Activated CD8-positive, alpha-beta T cell treated with anti-CD3 and anti-CD28 coated beads for 36 hours (primary cell): ENCODE results near the gene RHOV. TPM values are rescaled to one million over a fixed set of nuclear protein-coding genes. Genes with fewer than 3 reads are reported as not detected.

Source experiments
- ATAC-seq: fragments of 200-7000 bp; cut with Tn5 transposase; one replicate; pipeline ENCODE4 v1.10.0; 2021; ENCODE audit warnings: mild to moderate bottlenecking, moderate library complexity
- CTCF ChIA-PET: fragments of 350-600 bp; sonication (Branson Sonifier 250); formaldehyde crosslinking; loops from one replicate; lab custom pipeline; 2021; ENCODE audit warnings: antibody characterized with exemption; lab: Charles Lee
- POLR2A ChIA-PET: fragments of 350-600 bp; sonication (Branson Sonifier 250); formaldehyde crosslinking; loops from one replicate; lab custom pipeline; 2021; ENCODE audit warnings: antibody characterized with exemption; lab: Charles Lee
- DNase-seq: peaks from one replicate; pipeline ENCODE4 v3.0.0-alpha.2; 2020
- H3K27ac Mint-ChIP-seq: one replicate; pipeline ENCODE4 v1.8.0; 2021; ENCODE audit warnings: mild to moderate bottlenecking, mixed read lengths
- H3K27me3 Mint-ChIP-seq: one replicate; pipeline ENCODE4 v1.8.0; 2021; ENCODE audit warnings: mixed read lengths
- H3K36me3 Mint-ChIP-seq: one replicate; pipeline ENCODE4 v1.8.0; 2021; ENCODE audit warnings: low read depth, mixed read lengths
- H3K4me1 Mint-ChIP-seq: one replicate; pipeline ENCODE4 v1.8.0; 2021; ENCODE audit warnings: low read depth, mixed read lengths
- H3K4me3 Mint-ChIP-seq: one replicate; pipeline ENCODE4 v1.8.0; 2021; ENCODE audit warnings: mild to moderate bottlenecking, moderate library complexity, mixed read lengths
- H3K9me3 Mint-ChIP-seq: one replicate; pipeline ENCODE4 v1.8.0; 2021; ENCODE audit warnings: mixed read lengths
- intact Hi-C: fragments of 100-400 bp; cut with micrococcal nuclease; formaldehyde crosslinking; loops from one replicate; pipeline ENCODE4 v1.10.0; 2022
- total RNA-seq, 2 experiments: library from RNA; stranded (reverse); gene quantifications; one replicate each; pipeline ENCODE4 v1.2.3, GENCODE V29; 2021
- TF ChIP-seq, protein P1 (sequence below): fragments of 200-600 bp; IDR thresholded peaks from one replicate; pipeline ENCODE4 v1.8.0; 2022; ENCODE audit warnings: antibody characterized with exemption, mild to moderate bottlenecking

RHOV gene
- total RNA-seq, 2 experiments from 2014 or later, result 0.40 to 0.41 TPM

DNA sequence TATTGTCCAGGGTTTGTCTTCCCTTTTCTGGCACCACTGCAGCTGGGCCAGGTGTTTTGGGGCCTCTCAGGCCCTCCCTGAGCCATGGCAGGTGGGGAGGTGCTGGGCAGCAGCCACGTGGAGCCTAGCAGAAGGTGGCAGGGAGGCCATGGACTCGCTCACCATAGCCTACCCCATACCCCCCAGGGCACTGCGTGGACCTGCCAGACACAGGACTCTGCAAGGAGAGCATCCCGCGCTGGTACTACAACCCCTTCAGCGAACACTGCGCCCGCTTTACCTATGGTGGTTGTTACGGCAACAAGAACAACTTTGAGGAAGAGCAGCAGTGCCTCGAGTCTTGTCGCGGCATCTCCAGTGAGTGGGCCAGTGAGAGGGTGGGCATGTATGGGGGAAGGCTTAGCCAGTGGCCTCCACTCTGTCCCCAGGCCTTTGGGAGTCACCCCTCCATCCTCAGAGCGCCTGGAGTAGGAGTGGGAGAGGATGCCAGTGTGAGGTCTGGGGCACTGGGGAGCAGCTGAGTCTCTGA lies 18.3 kb downstream of the RHOV start:
- DNase-seq (no peak), ATAC-seq (no peak)
- Mint-ChIP-seq H3K4me1 (peaks cover 5% of the 10 kb centered on the region), H3K27me3 (no peaks in the 10 kb centered on the region), H3K27ac (no peak overlapping the region), H3K36me3 (no peaks in the 10 kb centered on the region), H3K9me3 (no peaks in the 10 kb centered on the region), H3K4me3 (no peak overlapping the region)
- CTCF ChIA-PET, result interaction anchor here (4.7 kb wide), 1 partner anchor 10 kb away, joined by 65 read pairs; the partner anchor contains the start of gene SPINT1
- POLR2A ChIA-PET, result interaction anchor here (0.6 to 2.3 kb wide), 3 partner anchors 11 to 38 kb away, joined by 4 to 8 read pairs (median 4); partner anchors contain the start of genes SPINT1 and VPS18
- TF ChIP-seq, protein P1, sequence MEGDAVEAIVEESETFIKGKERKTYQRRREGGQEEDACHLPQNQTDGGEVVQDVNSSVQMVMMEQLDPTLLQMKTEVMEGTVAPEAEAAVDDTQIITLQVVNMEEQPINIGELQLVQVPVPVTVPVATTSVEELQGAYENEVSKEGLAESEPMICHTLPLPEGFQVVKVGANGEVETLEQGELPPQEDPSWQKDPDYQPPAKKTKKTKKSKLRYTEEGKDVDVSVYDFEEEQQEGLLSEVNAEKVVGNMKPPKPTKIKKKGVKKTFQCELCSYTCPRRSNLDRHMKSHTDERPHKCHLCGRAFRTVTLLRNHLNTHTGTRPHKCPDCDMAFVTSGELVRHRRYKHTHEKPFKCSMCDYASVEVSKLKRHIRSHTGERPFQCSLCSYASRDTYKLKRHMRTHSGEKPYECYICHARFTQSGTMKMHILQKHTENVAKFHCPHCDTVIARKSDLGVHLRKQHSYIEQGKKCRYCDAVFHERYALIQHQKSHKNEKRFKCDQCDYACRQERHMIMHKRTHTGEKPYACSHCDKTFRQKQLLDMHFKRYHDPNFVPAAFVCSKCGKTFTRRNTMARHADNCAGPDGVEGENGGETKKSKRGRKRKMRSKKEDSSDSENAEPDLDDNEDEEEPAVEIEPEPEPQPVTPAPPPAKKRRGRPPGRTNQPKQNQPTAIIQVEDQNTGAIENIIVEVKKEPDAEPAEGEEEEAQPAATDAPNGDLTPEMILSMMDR, result no peak
- intact Hi-C loops, result no loop called here

- H3K36me3 Mint-ChIP-seq, result no peaks in the 10 kb centered on the region
- POLR2A ChIA-PET, result interaction anchor here (2.3 kb wide), 1 partner anchor 10 kb away, joined by 8 read pairs; the partner anchor contains the start of gene SPINT1
- no peak overlapping the region for H3K4me3 Mint-ChIP-seq
- peaks cover 5% of the 10 kb centered on the region for H3K4me1 Mint-ChIP-seq
- DNase-seq, result no peak
- TF ChIP-seq, protein P1, result no peak
- no peaks in the 10 kb centered on the region for H3K27me3 Mint-ChIP-seq
- H3K9me3 Mint-ChIP-seq, result no peaks in the 10 kb centered on the region
- CTCF ChIA-PET, result no interaction called here
- H3K27ac Mint-ChIP-seq, result no peak overlapping the region
- intact Hi-C loops, result no loop called here
- ATAC-seq, result no peak
These were observed 19.9 kb downstream of the RHOV start for GRCh38 chr15:40854161-40854560.

- DNase-seq (no peak), ATAC-seq (no peak)
- intact Hi-C loops, result no loop called here
- H3K36me3 Mint-ChIP-seq, result no peaks in the 10 kb centered on the region
- H3K4me1 Mint-ChIP-seq, result peaks cover 5% of the 10 kb centered on the region
- ChIA-PET CTCF (no interaction called here), POLR2A (interaction anchor here (2.3 kb wide), 1 partner anchor 9 kb away, joined by 8 read pairs; the partner anchor contains the start of gene SPINT1)
- TF ChIP-seq, protein P1, result no peak
- H3K27ac Mint-ChIP-seq, result no peak overlapping the region
- H3K9me3 Mint-ChIP-seq, result no peaks in the 10 kb centered on the region
- H3K27me3 Mint-ChIP-seq, result no peaks in the 10 kb centered on the region
- H3K4me3 Mint-ChIP-seq, result no peak overlapping the region
These were observed 20.7 kb downstream of the RHOV start for GRCh38 chr15:40853241-40853890.

DNA sequence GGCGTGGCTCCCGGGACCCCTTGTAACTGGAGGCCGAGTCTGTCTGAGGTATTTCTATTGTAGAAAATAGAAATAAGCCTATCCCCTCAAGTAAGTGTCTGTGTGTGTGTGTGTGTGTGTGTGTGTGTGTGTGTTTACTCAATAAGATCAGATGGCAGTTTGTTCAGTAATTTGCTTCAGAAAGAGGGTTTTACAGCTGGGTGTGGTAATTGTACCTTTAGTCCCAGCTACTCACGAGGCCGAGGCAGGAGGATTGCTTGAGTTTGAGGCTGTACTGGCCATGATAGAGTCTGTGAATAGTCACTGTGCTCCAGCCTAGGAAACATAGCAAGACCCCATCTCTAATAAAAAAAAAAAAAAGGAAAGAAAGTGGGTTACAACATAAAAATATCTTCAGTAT lies 21.5 kb downstream of the RHOV start:
- Mint-ChIP-seq H3K36me3 (no peaks in the 10 kb centered on the region), H3K27me3 (no peaks in the 10 kb centered on the region), H3K4me1 (peaks cover 2% of the 10 kb centered on the region), H3K4me3 (no peak overlapping the region), H3K9me3 (no peaks in the 10 kb centered on the region), H3K27ac (no peak overlapping the region)
- ChIA-PET CTCF (no interaction called here), POLR2A (no interaction called here)
- no peak for DNase-seq
- TF ChIP-seq, protein P1, result no peak
- ATAC-seq, result no peak
- intact Hi-C loops, result no loop called here

- ChIA-PET POLR2A (no interaction called here), CTCF (interaction anchor here (0.6 to 2.5 kb wide), 3 partner anchors 8 to 224 kb away, joined by 3 to 18 read pairs (median 6); partner anchors contain the start of gene VPS18)
- no peaks in the 10 kb centered on the region for H3K36me3 Mint-ChIP-seq
- H3K4me3 Mint-ChIP-seq, result no peak overlapping the region
- H3K9me3 Mint-ChIP-seq, result no peaks in the 10 kb centered on the region
- DNase-seq, result no peak
- H3K27me3 Mint-ChIP-seq, result peaks cover 3% of the 10 kb centered on the region
- H3K4me1 Mint-ChIP-seq, result peaks cover 8% of the 10 kb centered on the region
- intact Hi-C loops, result no loop called here
- H3K27ac Mint-ChIP-seq, result no peak overlapping the region
- TF ChIP-seq, protein P1, result no peak
- ATAC-seq, result no peak
These were observed 23.4 kb downstream of the RHOV start for GRCh38 chr15:40850576-40851112.
